Measurements from ENCODE around the gene DAPK2. TPM values are rescaled to one million over a fixed set of nuclear protein-coding genes. Genes with fewer than 3 reads are reported as not detected.

The DAPK2 gene
- total RNA-seq, 1 donor from 2014 or later: 1.6 TPM

DNA sequence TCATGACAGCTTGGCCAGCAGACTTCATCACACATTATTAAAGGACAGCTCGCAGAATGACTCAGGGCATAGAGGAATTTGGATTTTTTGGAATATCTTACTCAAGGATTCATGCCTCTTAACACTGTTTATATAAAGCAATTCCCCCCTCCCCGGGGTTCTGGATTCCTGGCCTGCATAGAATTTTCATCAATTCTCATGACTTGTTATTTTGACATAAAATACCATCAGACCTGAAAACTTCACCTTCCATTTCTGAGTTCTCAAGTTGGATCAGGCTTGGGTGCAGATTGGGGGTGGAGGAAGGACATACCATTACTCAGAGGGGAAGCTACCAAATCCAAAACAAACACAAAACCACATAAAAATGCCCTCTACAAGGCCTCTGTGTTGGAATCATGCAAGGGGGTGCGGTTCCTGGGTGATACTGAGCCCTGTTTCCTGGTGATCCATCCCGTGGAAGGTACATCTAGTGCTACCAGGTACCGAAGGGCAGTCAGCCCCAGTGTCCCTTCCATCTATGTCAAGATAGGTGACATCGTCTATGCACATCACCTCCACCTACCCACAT, 95.3 kb downstream of the DAPK2 start:
- Mint-ChIP-seq H3K36me3 (ENCODE audit: low read depth) (no peaks in the 10 kb centered on the region), H3K4me3 (ENCODE audit: unreplicated experiment) (no peak overlapping the region), H3K27ac (ENCODE audit: unreplicated experiment) (peak overlapping the region; percentile 87), H3K9me3 (ENCODE audit: low read depth) (no peaks in the 10 kb centered on the region), H3K27me3 (ENCODE audit: low read depth) (no peaks in the 10 kb centered on the region), H3K4me1 (ENCODE audit: low read depth) (peaks cover 15% of the 10 kb centered on the region)
- TF ChIP-seq CTCF (IDR thresholded peaks at IDR 0.05): no peak
- no peak for DNase-seq (ENCODE audit: low spot score)

GRCh38 chr15:63948971-63949370, 97.3 kb downstream of the DAPK2 start:
- no peak for DNase-seq (ENCODE audit: low spot score)
- Mint-ChIP-seq H3K4me3 (ENCODE audit: unreplicated experiment) (no peak overlapping the region), H3K27ac (ENCODE audit: unreplicated experiment) (no peak overlapping the region), H3K36me3 (ENCODE audit: low read depth) (no peaks in the 10 kb centered on the region), H3K9me3 (ENCODE audit: low read depth) (no peaks in the 10 kb centered on the region), H3K27me3 (ENCODE audit: low read depth) (no peaks in the 10 kb centered on the region), H3K4me1 (ENCODE audit: low read depth) (peaks cover 18% of the 10 kb centered on the region)
- TF ChIP-seq CTCF (IDR thresholded peaks at IDR 0.05): no peak

DNA sequence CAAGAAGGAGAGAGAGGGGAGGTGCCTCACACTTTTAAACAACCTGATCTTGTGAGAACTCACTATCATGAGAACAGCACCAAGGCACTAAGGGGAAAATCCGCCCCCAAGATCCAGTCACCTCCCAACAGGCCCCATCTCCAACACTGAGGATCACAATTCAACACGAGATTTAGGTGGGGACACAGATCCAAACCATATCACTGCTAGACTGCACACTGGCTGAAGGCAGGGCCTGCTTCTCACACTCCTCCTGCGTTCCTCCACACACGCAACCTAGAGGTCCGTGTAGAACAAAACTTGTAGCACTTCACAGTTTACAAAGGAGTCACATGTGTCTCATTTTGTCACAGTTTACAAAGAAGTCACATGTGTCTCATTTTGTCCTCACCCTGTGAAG, 97.8 kb downstream of the DAPK2 start:
- no peak for DNase-seq (ENCODE audit: low spot score)
- H3K4me1 Mint-ChIP-seq (ENCODE audit: low read depth): peaks cover 18% of the 10 kb centered on the region
- H3K4me3 Mint-ChIP-seq (ENCODE audit: unreplicated experiment): no peak overlapping the region
- no peak overlapping the region for H3K27ac Mint-ChIP-seq (ENCODE audit: unreplicated experiment)
- no peaks in the 10 kb centered on the region for H3K36me3 Mint-ChIP-seq (ENCODE audit: low read depth)
- TF ChIP-seq CTCF (IDR thresholded peaks at IDR 0.05): no peak
- no peaks in the 10 kb centered on the region for H3K9me3 Mint-ChIP-seq (ENCODE audit: low read depth)
- H3K27me3 Mint-ChIP-seq (ENCODE audit: low read depth): no peaks in the 10 kb centered on the region

DNA sequence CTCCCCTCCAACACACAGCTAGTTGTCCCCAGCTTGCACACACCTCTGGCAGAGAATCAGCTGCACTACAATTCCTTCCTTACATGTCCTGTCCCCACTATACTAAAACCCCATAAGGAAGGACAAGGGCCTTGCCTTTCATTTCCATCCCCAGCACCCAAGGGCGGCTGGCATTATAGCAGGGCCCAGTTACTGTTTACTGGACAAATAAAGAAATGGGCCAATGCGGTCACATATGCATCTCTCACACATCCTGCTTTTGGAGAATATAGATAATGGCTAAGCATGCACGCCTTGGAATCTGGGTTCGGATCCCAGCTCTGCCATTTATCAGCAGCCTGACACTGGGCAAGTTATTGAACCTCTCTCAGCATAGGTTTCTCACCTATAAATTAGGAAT, 99.1 kb downstream of the DAPK2 start:
- Mint-ChIP-seq H3K27me3 (ENCODE audit: low read depth) (no peaks in the 10 kb centered on the region), H3K4me1 (ENCODE audit: low read depth) (peaks cover 18% of the 10 kb centered on the region), H3K27ac (ENCODE audit: unreplicated experiment) (no peak overlapping the region), H3K4me3 (ENCODE audit: unreplicated experiment) (no peak overlapping the region), H3K36me3 (ENCODE audit: low read depth) (no peaks in the 10 kb centered on the region), H3K9me3 (ENCODE audit: low read depth) (no peaks in the 10 kb centered on the region)
- TF ChIP-seq CTCF (IDR thresholded peaks at IDR 0.05): no peak
- DNase-seq (ENCODE audit: low spot score): no peak

- H3K4me1 Mint-ChIP-seq (ENCODE audit: low read depth): peaks cover 16% of the 10 kb centered on the region
- H3K9me3 Mint-ChIP-seq (ENCODE audit: low read depth): no peaks in the 10 kb centered on the region
- H3K4me3 Mint-ChIP-seq (ENCODE audit: unreplicated experiment): no peak overlapping the region
- no peaks in the 10 kb centered on the region for H3K27me3 Mint-ChIP-seq (ENCODE audit: low read depth)
- DNase-seq (ENCODE audit: low spot score): no peak
- H3K27ac Mint-ChIP-seq (ENCODE audit: unreplicated experiment): no peak overlapping the region
- H3K36me3 Mint-ChIP-seq (ENCODE audit: low read depth): no peaks in the 10 kb centered on the region
- TF ChIP-seq CTCF (IDR thresholded peaks at IDR 0.05): no peak
Observed at GRCh38 chr15:63946524-63947065, 99.7 kb downstream of the DAPK2 start.

All from chondrocyte (in vitro differentiated cells).